HG03108 (cell line): ENCODE data around the gene AGPAT1.
"Not testable (repeated sequence)": the region's sequence is repeated elsewhere in the genome, so short reads cannot be mapped to it uniquely, and the experiment has no call there.

ENCODE experiments used
- ATAC-seq: cut with Tn5 transposase; IDR thresholded peaks from one replicate; pipeline ENCODE4 v1.9.1; 2021; ENCODE audit warnings: moderate library complexity; ENCODE audit not compliant: unreplicated experiment

Gene AGPAT1

GRCh38 chr6:32200711-32201475, 25.0 kb upstream of the AGPAT1 start:
- ATAC-seq: no peak

- no peak for ATAC-seq
Measured at GRCh38 chr6:32198866-32199265, 23.0 kb upstream of the AGPAT1 start.

- ATAC-seq: no peak
Measured at GRCh38 chr6:32198345-32198696, 22.4 kb upstream of the AGPAT1 start.

- no peak for ATAC-seq
Measured at GRCh38 chr6:32196682-32197616, 21.1 kb upstream of the AGPAT1 start.

- peak; percentile 78 for ATAC-seq
Measured at GRCh38 chr6:32195902-32196681, 20.2 kb upstream of the AGPAT1 start.

- ATAC-seq: peak; percentile 67
Measured at GRCh38 chr6:32195652-32195901, 19.7 kb upstream of the AGPAT1 start.

GRCh38 chr6:32194825-32195651, 19.2 kb upstream of the AGPAT1 start:
- no peak for ATAC-seq

- no peak for ATAC-seq
Measured at GRCh38 chr6:32194388-32194787, 18.5 kb upstream of the AGPAT1 start.

GRCh38 chr6:32193096-32193495, 17.2 kb upstream of the AGPAT1 start:
- not testable (repeated sequence) for ATAC-seq

GRCh38 chr6:32192608-32193039, 16.7 kb upstream of the AGPAT1 start, which contains the start of gene GPSM3:
GPSM3 (minus strand) TSS chr6:32192643; CDS start chr6:32192513, 130 bp downstream.
- no peak for ATAC-seq

- no peak for ATAC-seq
Measured at GRCh38 chr6:32191696-32192607, 16.1 kb upstream of the AGPAT1 start.

- no peak for ATAC-seq
Measured at GRCh38 chr6:32190911-32191677, 15.2 kb upstream of the AGPAT1 start.

GRCh38 chr6:32190054-32190851, 14.4 kb upstream of the AGPAT1 start, which contains the start of gene PBX2:
PBX2 (minus strand) TSS chr6:32190202; CDS start chr6:32189915, 287 bp downstream.
- peak; percentile 51 for ATAC-seq

- no peak for ATAC-seq
Measured at GRCh38 chr6:32189742-32190053, 13.8 kb upstream of the AGPAT1 start.

GRCh38 chr6:32189069-32189741, 13.3 kb upstream of the AGPAT1 start:
- no peak for ATAC-seq

- ATAC-seq: no peak
Measured at GRCh38 chr6:32188381-32189068, 12.6 kb upstream of the AGPAT1 start.
